HEK293 (cell line): ENCODE measurements around the gene DPF3.

Source experiments
- GLI4 ChIP-seq: fragments of 450-650 bp; formaldehyde crosslinking; IDR thresholded peaks from 2 replicates; pipeline ENCODE4 v1.5.1; 2016; ENCODE audit warnings: missing biosample characterization, missing genetic modification characterization
- GLIS2 ChIP-seq: fragments of 450-650 bp; formaldehyde crosslinking; IDR thresholded peaks from 2 replicates; pipeline ENCODE4 v1.5.1; 2016; ENCODE audit warnings: missing biosample characterization, missing genetic modification characterization
- HIC1 ChIP-seq: fragments of 450-650 bp; formaldehyde crosslinking; IDR thresholded peaks from 2 replicates; pipeline ENCODE4 v1.5.1; 2016; ENCODE audit warnings: missing biosample characterization, missing genetic modification characterization
- HOXC10 ChIP-seq: sonication (generic); formaldehyde crosslinking; IDR thresholded peaks from 2 replicates; pipeline ENCODE4 v1.8.1; 2023; ENCODE audit warnings: mild to moderate bottlenecking, missing genetic modification reagents
- KLF10 ChIP-seq: fragments of 450-650 bp; IDR thresholded peaks from 2 replicates; pipeline ENCODE4 v1.5.1; 2018; ENCODE audit warnings: missing biosample characterization, mild to moderate bottlenecking, missing genetic modification characterization
- KLF9 ChIP-seq: fragments of 450-650 bp; formaldehyde crosslinking; IDR thresholded peaks from 2 replicates; pipeline ENCODE4 v1.5.1; 2016; ENCODE audit warnings: missing biosample characterization, missing genetic modification characterization, low read depth
- MZF1 ChIP-seq: fragments of 450-650 bp; formaldehyde crosslinking; IDR thresholded peaks from 2 replicates; pipeline ENCODE4 v1.5.1; 2017; ENCODE audit warnings: missing biosample characterization, missing genetic modification characterization, borderline replicate concordance
- PRDM10 ChIP-seq: fragments of 450-650 bp; formaldehyde crosslinking; IDR thresholded peaks from 2 replicates; pipeline ENCODE4 v1.5.1; 2016; ENCODE audit warnings: missing biosample characterization, missing genetic modification characterization
- PRDM6 ChIP-seq: fragments of 450-650 bp; formaldehyde crosslinking; IDR thresholded peaks from 2 replicates; pipeline ENCODE4 v1.5.1; 2017; ENCODE audit warnings: missing biosample characterization, missing genetic modification characterization
- SP3 ChIP-seq: fragments of 450-650 bp; formaldehyde crosslinking; IDR thresholded peaks from 2 replicates; pipeline ENCODE4 v1.5.1; 2016; ENCODE audit warnings: missing biosample characterization, missing genetic modification characterization
- ZBTB1 ChIP-seq: fragments of 450-650 bp; formaldehyde crosslinking; IDR thresholded peaks from 2 replicates; pipeline ENCODE4 v1.5.1; 2016; ENCODE audit warnings: missing biosample characterization, missing genetic modification characterization
- ZBTB11 ChIP-seq: fragments of 450-650 bp; formaldehyde crosslinking; conservative IDR thresholded peaks from 2 replicates; pipeline ENCODE4 v1.5.1; 2016; ENCODE audit warnings: low read depth, missing biosample characterization, missing genetic modification characterization
- ZBTB48 ChIP-seq: fragments of 450-650 bp; formaldehyde crosslinking; IDR thresholded peaks from 2 replicates; pipeline ENCODE4 v1.5.1; 2016; ENCODE audit warnings: missing biosample characterization, missing genetic modification characterization
- ZBTB7A ChIP-seq: fragments of 450-650 bp; formaldehyde crosslinking; IDR thresholded peaks from 2 replicates; pipeline ENCODE4 v1.5.1; 2016; ENCODE audit warnings: low read depth, missing biosample characterization, missing genetic modification characterization
- ZFHX2 ChIP-seq: fragments of 450-650 bp; formaldehyde crosslinking; conservative IDR thresholded peaks from 2 replicates; pipeline ENCODE4 v1.5.1; 2016; ENCODE audit warnings: missing biosample characterization, missing genetic modification characterization
- ZFP37 ChIP-seq: fragments of 450-650 bp; formaldehyde crosslinking; IDR thresholded peaks from 2 replicates; pipeline ENCODE4 v1.5.1; 2016; ENCODE audit warnings: missing biosample characterization, missing genetic modification characterization
- ZIC2 ChIP-seq: fragments of 450-650 bp; formaldehyde crosslinking; IDR thresholded peaks from 2 replicates; pipeline ENCODE4 v1.5.1; 2016; ENCODE audit warnings: missing biosample characterization, missing genetic modification characterization
- ZNF169 ChIP-seq: fragments of 450-650 bp; formaldehyde crosslinking; IDR thresholded peaks from 2 replicates; pipeline ENCODE4 v1.5.1; 2016; ENCODE audit warnings: missing biosample characterization, missing genetic modification characterization
- ZNF19 ChIP-seq: fragments of 450-650 bp; formaldehyde crosslinking; IDR thresholded peaks from 2 replicates; pipeline ENCODE4; 2016; ENCODE audit warnings: missing biosample characterization, missing genetic modification characterization, low read depth
- ZNF324 ChIP-seq: fragments of 450-650 bp; formaldehyde crosslinking; IDR thresholded peaks from 2 replicates; pipeline ENCODE4 v1.5.1; 2016; ENCODE audit warnings: missing biosample characterization, missing genetic modification characterization
- ZNF341 ChIP-seq: fragments of 450-650 bp; formaldehyde crosslinking; IDR thresholded peaks from 2 replicates; pipeline ENCODE4; 2016; ENCODE audit warnings: low read depth, missing biosample characterization, missing genetic modification characterization
- ZNF544 ChIP-seq: fragments of 450-650 bp; formaldehyde crosslinking; IDR thresholded peaks from 2 replicates; pipeline ENCODE4 v1.5.0; 2017; ENCODE audit warnings: missing biosample characterization, missing genetic modification characterization
- ZNF561 ChIP-seq: fragments of 450-650 bp; IDR thresholded peaks from 2 replicates; pipeline ENCODE4 v1.5.1; 2018; ENCODE audit warnings: missing biosample characterization, missing genetic modification characterization, borderline replicate concordance
- ZNF629 ChIP-seq: fragments of 450-650 bp; formaldehyde crosslinking; IDR thresholded peaks from 2 replicates; pipeline ENCODE4 v1.5.1; 2017; ENCODE audit warnings: missing biosample characterization, missing genetic modification characterization
- ZNF707 ChIP-seq: fragments of 450-650 bp; formaldehyde crosslinking; IDR thresholded peaks from 2 replicates; pipeline ENCODE4 v1.5.1; 2016; ENCODE audit warnings: missing biosample characterization, missing genetic modification characterization
- ZNF747 ChIP-seq: fragments of 450-650 bp; formaldehyde crosslinking; IDR thresholded peaks from 2 replicates; pipeline ENCODE4 v1.5.1; 2016; ENCODE audit warnings: missing biosample characterization, missing genetic modification characterization
- ZNF792 ChIP-seq: fragments of 450-650 bp; formaldehyde crosslinking; IDR thresholded peaks from 2 replicates; pipeline ENCODE4 v1.5.1; 2016; ENCODE audit warnings: missing biosample characterization, missing genetic modification characterization
- ZNF837 ChIP-seq: fragments of 450-650 bp; formaldehyde crosslinking; IDR thresholded peaks from 2 replicates; pipeline ENCODE4 v1.5.1; 2016; ENCODE audit warnings: missing biosample characterization, missing genetic modification characterization
- ZSCAN16 ChIP-seq: fragments of 450-650 bp; formaldehyde crosslinking; IDR thresholded peaks from 2 replicates; pipeline ENCODE4 v1.5.1; 2016; ENCODE audit warnings: missing biosample characterization, missing genetic modification characterization
- ZSCAN30 ChIP-seq: fragments of 450-650 bp; IDR thresholded peaks from 2 replicates; pipeline ENCODE4 v1.5.1; 2018; ENCODE audit warnings: missing biosample characterization, mild to moderate bottlenecking, missing genetic modification characterization, moderate library complexity
- TF ChIP-seq, protein P1 (sequence below): fragments of 450-650 bp; IDR thresholded peaks from 2 replicates; pipeline ENCODE4 v1.5.1; 2018; ENCODE audit warnings: missing biosample characterization, missing genetic modification characterization

Gene DPF3

GRCh38 chr14:72907886-72908285 lies 14.0 kb upstream of the DPF3 start (continued):
- TF ChIP-seq ZBTB11 (tag by site-specific recombination) (no peak), PRDM10 (tag by site-specific recombination) (peak; percentile 61), ZNF792 (tag by site-specific recombination) (no peak), ZNF561 (tag by site-specific recombination) (no peak), ZFHX2 (tag by site-specific recombination) (0 out of 2 replicates have a peak, but pooled peaks have one; percentile 22), ZNF169 (tag by site-specific recombination) (no peak), ZIC2 (peak; percentile 94), ZNF747 (tag by site-specific recombination) (no peak), ZNF544 (tag by site-specific recombination) (no peak), ZSCAN30 (tag by site-specific recombination) (no peak), ZNF19 (tag by site-specific recombination) (no peak), ZFP37 (no peak), ZNF837 (tag by site-specific recombination) (no peak), ZBTB1 (tag by site-specific recombination) (no peak), GLI4 (no peak), KLF10 (tag by site-specific recombination) (no peak), ZNF629 (tag by site-specific recombination) (0 out of 2 replicates have a peak, but pooled peaks have one; percentile 17), ZNF341 (tag by site-specific recombination) (no peak), MZF1 (tag by site-specific recombination) (no peak), SP3 (no peak), GLIS2 (tag by site-specific recombination) (no peak), ZNF707 (tag by site-specific recombination) (no peak), ZNF324 (tag by site-specific recombination) (no peak), HIC1 (tag by site-specific recombination) (no peak), PRDM6 (tag by site-specific recombination) (no peak), KLF9 (tag by site-specific recombination) (no peak), ZBTB48 (tag by site-specific recombination) (no peak), ZSCAN16 (tag by site-specific recombination) (no peak), ZBTB7A (tag by site-specific recombination) (no peak), HOXC10 (CRISPR knock-in tag) (no peak)
- TF ChIP-seq, protein P1, sequence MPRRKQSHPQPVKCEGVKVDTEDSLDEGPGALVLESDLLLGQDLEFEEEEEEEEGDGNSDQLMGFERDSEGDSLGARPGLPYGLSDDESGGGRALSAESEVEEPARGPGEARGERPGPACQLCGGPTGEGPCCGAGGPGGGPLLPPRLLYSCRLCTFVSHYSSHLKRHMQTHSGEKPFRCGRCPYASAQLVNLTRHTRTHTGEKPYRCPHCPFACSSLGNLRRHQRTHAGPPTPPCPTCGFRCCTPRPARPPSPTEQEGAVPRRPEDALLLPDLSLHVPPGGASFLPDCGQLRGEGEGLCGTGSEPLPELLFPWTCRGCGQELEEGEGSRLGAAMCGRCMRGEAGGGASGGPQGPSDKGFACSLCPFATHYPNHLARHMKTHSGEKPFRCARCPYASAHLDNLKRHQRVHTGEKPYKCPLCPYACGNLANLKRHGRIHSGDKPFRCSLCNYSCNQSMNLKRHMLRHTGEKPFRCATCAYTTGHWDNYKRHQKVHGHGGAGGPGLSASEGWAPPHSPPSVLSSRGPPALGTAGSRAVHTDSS (tag by site-specific recombination), result no peak
